Keratinocyte (primary cell): ENCODE measurements around the gene DPYD. TPM values are rescaled to one million over a fixed set of nuclear protein-coding genes. Genes with fewer than 3 reads are reported as not detected.

Source experiments
- DNase-seq: peaks from one replicate; pipeline ENCODE4 v3.0.0-alpha.2; 2011; ENCODE audit warnings: low read depth, missing footprints, low spot score
- FAIRE-seq: peaks from 2 replicates; lab custom pipeline; 2011; peaks lifted over from hg19 to GRCh38; lab: Jason Lieb, UNC
- H2AFZ ChIP-seq: 2 replicates; pipeline ENCODE4 v1.6.0; 2012; ENCODE audit warnings: low read length, control low read depth, inconsistent platforms; ENCODE audit not compliant: control insufficient read depth
- H3K27ac ChIP-seq: 2 replicates; pipeline ENCODE4 v1.5.1; 2011; ENCODE audit warnings: low read length; ENCODE audit not compliant: control insufficient read depth, insufficient read depth
- H3K27me3 ChIP-seq: 3 replicates; pipeline ENCODE4 v1.6.0; 2011; ENCODE audit warnings: low read length; ENCODE audit not compliant: control insufficient read depth, insufficient read depth; ENCODE audit errors: extremely low read depth
- H3K36me3 ChIP-seq, 2 experiments: 2 replicates in 1 of 2; 3 replicates in 1 of 2; pipeline ENCODE4 v1.5.1; 2011; ENCODE audit warnings: low read length in 2 of 2, mild to moderate bottlenecking in 1 of 2; ENCODE audit not compliant: control insufficient read depth in 2 of 2, insufficient read depth in 2 of 2; ENCODE audit errors: extremely low read depth in 1 of 2
- H3K4me1 ChIP-seq: 3 replicates; pipeline ENCODE4 v1.5.1; 2011; ENCODE audit warnings: low read length; ENCODE audit not compliant: control insufficient read depth, insufficient read depth; ENCODE audit errors: extremely low read depth
- H3K4me2 ChIP-seq: 3 replicates; pipeline ENCODE4 v1.6.0; 2011; ENCODE audit warnings: low read depth, low read length; ENCODE audit not compliant: control insufficient read depth, insufficient read depth; ENCODE audit errors: extremely low read depth
- H3K4me3 ChIP-seq, 3 experiments: fragments of 200-600 bp in 1 of 3; sonication (generic) in 1 of 3; 2 replicates in 2 of 3; 3 replicates in 1 of 3; pipeline ENCODE4 v1.5.1; 2011 to 2016; ENCODE audit warnings: low read length in 3 of 3, mild to moderate bottlenecking in 3 of 3, control low read depth in 2 of 3, inconsistent platforms in 1 of 3, low read depth in 1 of 3, mixed read lengths in 1 of 3, mixed run types in 1 of 3, moderate library complexity in 1 of 3; ENCODE audit not compliant: control insufficient read depth in 2 of 3, insufficient read depth in 2 of 3; ENCODE audit errors: extremely low read depth in 1 of 3
- H3K79me2 ChIP-seq: 2 replicates; pipeline ENCODE4 v1.6.0; 2012; ENCODE audit warnings: low read length; ENCODE audit not compliant: control insufficient read depth, insufficient read depth
- H3K9ac ChIP-seq: 3 replicates; pipeline ENCODE4 v1.6.0; 2011; ENCODE audit warnings: low read length; ENCODE audit not compliant: control insufficient read depth, insufficient read depth; ENCODE audit errors: extremely low read depth
- H3K9me1 ChIP-seq: 3 replicates; pipeline ENCODE4 v1.6.0; 2011; ENCODE audit warnings: low read length; ENCODE audit not compliant: control insufficient read depth, insufficient read depth; ENCODE audit errors: extremely low read depth
- H3K9me3 ChIP-seq: 2 replicates; pipeline ENCODE4 v1.5.1; 2012; ENCODE audit warnings: low read depth, low read length; ENCODE audit not compliant: control insufficient read depth
- H4K20me1 ChIP-seq: 3 replicates; pipeline ENCODE4 v1.6.0; 2011; ENCODE audit warnings: low read length; ENCODE audit not compliant: control insufficient read depth, insufficient read depth; ENCODE audit errors: extremely low read depth
- EZH2 ChIP-seq: IDR thresholded peaks from one replicate; pipeline ENCODE4 v1.6.1; 2012; ENCODE audit warnings: inconsistent platforms, mild to moderate bottlenecking, low read length, moderate library complexity
- dilution Hi-C: fragments of 300-500 bp; cut with MboI; formaldehyde crosslinking; loops from one replicate; pipeline ENCODE4 v1.7.0; 2020; ENCODE audit warnings: low sequenced_read_pairs; ENCODE audit not compliant: extremely low pct_ligation_motif_present
- polyA plus RNA-seq, 5 experiments: library from polyadenylated mRNA; depleted of rRNA in 3 of 5; stranded (reverse) in 3 of 5; stranded (forward) in 1 of 5; unstranded in 1 of 5; fragments of >200 nt; gene quantifications; 1 replicate in 1 of 5; 2 replicates in 3 of 5; 3 replicates in 1 of 5; pipeline versions ENCODE4 v1.2.1 to v1.2.3, GENCODE V29; 2011 to 2012; ENCODE audit warnings: missing spikeins in 2 of 5, low read depth in 1 of 5, low replicate concordance in 1 of 5
- TF ChIP-seq, protein P1 (sequence below), 3 experiments: IDR thresholded peaks in 1 of 3; conservative IDR thresholded peaks in 1 of 3; optimal IDR thresholded peaks in 1 of 3; 2 replicates in 2 of 3; 3 replicates in 1 of 3; pipeline versions ENCODE3 to v1.5.1; 2011; ENCODE audit warnings: low read length in 3 of 3, mild to moderate bottlenecking in 3 of 3, moderate library complexity in 2 of 3, control low read depth in 1 of 3, inconsistent platforms in 1 of 3; ENCODE audit not compliant: insufficient read depth in 2 of 3; ENCODE audit errors: extremely low read depth in 1 of 3

Gene DPYD
- polyA plus RNA-seq, 1 donor (not counting 4 experiments of a cell fraction or from before 2014, with no cell fraction given), result 1.9 TPM

DNA sequence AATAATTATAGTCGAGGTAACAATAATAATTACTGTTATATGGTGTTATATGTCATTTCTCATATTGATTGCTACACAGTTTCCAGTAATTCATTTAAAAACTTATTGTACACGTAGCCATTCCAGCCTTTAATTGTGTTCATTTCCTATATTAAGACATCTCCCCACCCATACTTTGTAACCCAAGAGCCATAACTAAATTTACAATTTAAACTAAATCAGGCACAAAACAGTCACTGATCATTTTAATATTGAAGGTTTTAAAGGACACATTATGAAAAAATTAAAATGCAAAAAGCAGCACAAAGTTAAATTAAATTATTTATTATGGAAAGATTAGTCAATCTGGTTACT, 487.0 kb downstream of the DPYD start:
- Histone ChIP-seq H3K9me1 (no peaks in the 10 kb centered on the region), H3K4me2 (no peak overlapping the region), H3K27ac (no peak overlapping the region), H3K36me3 (no peaks in the 10 kb centered on the region), H3K9me3 (no peaks in the 10 kb centered on the region), H4K20me1 (no peaks in the 10 kb centered on the region), H3K4me1 (no peaks in the 10 kb centered on the region), H3K9ac (no peak overlapping the region), H3K4me3 (no peak overlapping the region), H3K27me3 (no peaks in the 10 kb centered on the region), H3K79me2 (no peaks in the 10 kb centered on the region), H2AFZ (no peak overlapping the region)
- dilution Hi-C loops, result no loop called here
- no peak for FAIRE-seq
- DNase-seq, result no peak
- TF ChIP-seq, protein P1, sequence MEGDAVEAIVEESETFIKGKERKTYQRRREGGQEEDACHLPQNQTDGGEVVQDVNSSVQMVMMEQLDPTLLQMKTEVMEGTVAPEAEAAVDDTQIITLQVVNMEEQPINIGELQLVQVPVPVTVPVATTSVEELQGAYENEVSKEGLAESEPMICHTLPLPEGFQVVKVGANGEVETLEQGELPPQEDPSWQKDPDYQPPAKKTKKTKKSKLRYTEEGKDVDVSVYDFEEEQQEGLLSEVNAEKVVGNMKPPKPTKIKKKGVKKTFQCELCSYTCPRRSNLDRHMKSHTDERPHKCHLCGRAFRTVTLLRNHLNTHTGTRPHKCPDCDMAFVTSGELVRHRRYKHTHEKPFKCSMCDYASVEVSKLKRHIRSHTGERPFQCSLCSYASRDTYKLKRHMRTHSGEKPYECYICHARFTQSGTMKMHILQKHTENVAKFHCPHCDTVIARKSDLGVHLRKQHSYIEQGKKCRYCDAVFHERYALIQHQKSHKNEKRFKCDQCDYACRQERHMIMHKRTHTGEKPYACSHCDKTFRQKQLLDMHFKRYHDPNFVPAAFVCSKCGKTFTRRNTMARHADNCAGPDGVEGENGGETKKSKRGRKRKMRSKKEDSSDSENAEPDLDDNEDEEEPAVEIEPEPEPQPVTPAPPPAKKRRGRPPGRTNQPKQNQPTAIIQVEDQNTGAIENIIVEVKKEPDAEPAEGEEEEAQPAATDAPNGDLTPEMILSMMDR (optimal IDR thresholded peaks at IDR 0.05 in 1 of 3, IDR thresholded peaks at IDR 0.05 in 1 of 3, conservative IDR thresholded peaks at IDR 0.05 in 1 of 3; ENCODE audit: extremely low read depth in 1 of 3, insufficient read depth in 2 of 3, low read length in 3 of 3), result no peak
- TF ChIP-seq EZH2, result no peak

DNA sequence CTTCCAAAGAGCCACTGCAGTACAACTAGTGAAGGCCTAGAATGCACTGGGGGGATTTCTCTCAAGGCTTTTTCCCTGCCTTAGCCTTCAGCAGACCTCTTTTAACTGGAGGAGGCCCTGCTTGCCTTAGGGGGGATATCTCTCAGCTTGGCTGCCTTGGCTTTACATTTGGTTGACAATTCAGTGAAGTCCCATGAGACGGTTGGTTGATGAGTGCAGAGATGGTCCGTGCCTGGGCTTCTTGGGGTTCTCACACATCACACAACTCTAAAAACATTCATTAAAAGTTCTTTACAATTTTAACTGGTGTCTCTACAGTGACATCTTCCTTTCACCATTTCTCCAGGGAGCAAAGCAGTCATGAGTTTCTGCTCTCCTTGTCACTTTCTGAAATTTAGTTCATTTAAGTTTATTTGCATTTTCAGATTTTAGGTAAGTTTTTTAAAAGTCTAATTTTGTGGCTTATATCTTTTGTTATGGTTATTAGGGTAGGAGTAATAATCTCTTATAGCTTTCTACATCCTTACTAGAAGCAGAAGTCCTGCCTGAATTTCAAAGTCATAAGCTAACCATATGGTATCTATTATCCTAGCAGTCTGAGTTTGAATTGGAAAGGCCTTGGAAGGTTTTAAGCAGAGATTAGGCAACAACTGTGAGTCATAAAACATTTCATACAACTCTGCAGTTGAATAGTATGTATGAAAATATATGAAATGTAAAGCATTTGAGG, 487.6 kb downstream of the DPYD start:
- H3K4me2 ChIP-seq, result no peak overlapping the region
- no peak overlapping the region for H2AFZ ChIP-seq
- H3K9me3 ChIP-seq, result no peaks in the 10 kb centered on the region
- no peaks in the 10 kb centered on the region for H4K20me1 ChIP-seq
- H3K9ac ChIP-seq, result no peak overlapping the region
- no peaks in the 10 kb centered on the region for H3K9me1 ChIP-seq
- no peaks in the 10 kb centered on the region for H3K27me3 ChIP-seq
- FAIRE-seq (no peak), DNase-seq (no peak)
- no peaks in the 10 kb centered on the region for H3K36me3 ChIP-seq
- dilution Hi-C loops, result no loop called here
- H3K4me3 ChIP-seq, result no peak overlapping the region
- H3K27ac ChIP-seq, result no peak overlapping the region
- no peaks in the 10 kb centered on the region for H3K79me2 ChIP-seq
- TF ChIP-seq, protein P1 (optimal IDR thresholded peaks at IDR 0.05 in 1 of 3, IDR thresholded peaks at IDR 0.05 in 1 of 3, conservative IDR thresholded peaks at IDR 0.05 in 1 of 3; ENCODE audit: extremely low read depth in 1 of 3, insufficient read depth in 2 of 3, low read length in 3 of 3), result no peak
- TF ChIP-seq EZH2, result no peak
- no peaks in the 10 kb centered on the region for H3K4me1 ChIP-seq
